ENCODE data around the gene SGMS1. TPM values are rescaled to one million over a fixed set of nuclear protein-coding genes. Genes with fewer than 3 reads are reported as not detected.

SGMS1 gene
- total and polyA plus RNA-seq, 2 donors (not counting 3 experiments of a cell fraction or from before 2014, with no cell fraction given), result 9.7 to 23.7 TPM

- CTCF ChIA-PET, result interaction anchor here (1.7 to 1.8 kb wide), 2 partner anchors 19 to 66 kb away, joined by 5 to 7 read pairs; no protein-coding TSS in a partner anchor
- no TSS peak for BruUV-seq (replicated peaks)
Observed at GRCh38 chr10:50558371-50558770, 65.4 kb downstream of the SGMS1 start.

More at GRCh38 chr10:50558371-50558770, 65.4 kb downstream of the SGMS1 start:
- Histone ChIP-seq H4K20me1 (replicated peaks; ENCODE audit: control insufficient read depth, extremely low read depth, insufficient read depth, low read length) (peaks cover 2% of the 10 kb centered on the region), H3K27ac (ENCODE audit: insufficient read depth, low read depth, low read length) (no peak overlapping the region), H3K4me1 (ENCODE audit: control insufficient read depth, extremely low read depth, insufficient read depth, low read length) (no peaks in the 10 kb centered on the region), H3K79me2 (ENCODE audit: control insufficient read depth, insufficient read depth, low read length) (no peaks in the 10 kb centered on the region), H3K9me3 (replicated peaks; ENCODE audit: control insufficient read depth, insufficient read depth, low read length) (no peaks in the 10 kb centered on the region), H3K36me3 (ENCODE audit: control insufficient read depth in 2 of 2, extremely low read depth in 1 of 2, insufficient read depth in 2 of 2, low read length in 2 of 2) (no peaks in the 10 kb centered on the region), H3K4me2 (ENCODE audit: insufficient read depth, low read length) (no peak overlapping the region), H3K27me3 (ENCODE audit: control insufficient read depth in 2 of 2, insufficient read depth in 2 of 2, low read length in 2 of 2) (no peaks in the 10 kb centered on the region), H3K9ac (replicated peaks; ENCODE audit: extremely low read depth, insufficient read depth, low read length) (no peak overlapping the region), H3K9me1 (replicated peaks; ENCODE audit: control insufficient read depth, extremely low read depth, insufficient read depth, low read length) (no peaks in the 10 kb centered on the region), H2AFZ (ENCODE audit: low read depth, low read length) (no peak overlapping the region), H3K4me3 (replicated peaks in 1 of 3; ENCODE audit: insufficient read depth in 1 of 3, low read depth in 1 of 3, low read length in 3 of 3) (no peak overlapping the region)
- intact Hi-C loops (cut with micrococcal nuclease), result no loop called here
- POLR2A ChIA-PET, result no interaction called here
- no peak for TF ChIP-seq CTCF (IDR thresholded peaks at IDR 0.05; ENCODE audit: extremely low read depth in 1 of 2, insufficient read depth in 1 of 2, low read depth in 1 of 2, low read length in 2 of 2)
- TF ChIP-seq POLR2AphosphoS5 (IDR thresholded peaks at IDR 0.05; ENCODE audit: insufficient read depth, low read depth, low read length), result no peak
- TF ChIP-seq FOS (IDR thresholded peaks at IDR 0.05; ENCODE audit: borderline replicate concordance, insufficient read depth, low read length), result no peak
- TF ChIP-seq EZH2 (IDR thresholded peaks at IDR 0.05; ENCODE audit: borderline replicate concordance, low read depth, low read length, severe bottlenecking), result no peak
- TF ChIP-seq, protein P1, sequence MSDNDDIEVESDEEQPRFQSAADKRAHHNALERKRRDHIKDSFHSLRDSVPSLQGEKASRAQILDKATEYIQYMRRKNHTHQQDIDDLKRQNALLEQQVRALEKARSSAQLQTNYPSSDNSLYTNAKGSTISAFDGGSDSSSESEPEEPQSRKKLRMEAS (IDR thresholded peaks at IDR 0.05; ENCODE audit: insufficient read depth, insufficient read length), result no peak
- TF ChIP-seq JUN (IDR thresholded peaks at IDR 0.05; ENCODE audit: borderline replicate concordance, insufficient read depth, insufficient read length, low read depth), result no peak
- TF ChIP-seq POLR2A (IDR thresholded peaks at IDR 0.05; ENCODE audit: low read depth, low read length), result no peak
- TF ChIP-seq GATA2 (IDR thresholded peaks at IDR 0.05; ENCODE audit: insufficient read depth, insufficient read length, low read depth, low read length), result no peak
- TF ChIP-seq MYC (IDR thresholded peaks at IDR 0.05; ENCODE audit: low read depth, low read length), result no peak
- no peak for DNase-seq (ENCODE audit: low read depth, low spot score)
- dilution Hi-C loops (cut with MboI; ENCODE audit: extremely low pct_ligation_motif_present, low sequenced_read_pairs), result no loop called here
- FAIRE-seq, result no peak

All from endothelial cell of umbilical vein (primary cell).